ENCODE data around the gene OXNAD1.
"Not testable (repeated sequence)": the region's sequence is repeated elsewhere in the genome, so short reads cannot be mapped to it uniquely, and the experiment has no call there.

Gene OXNAD1

DNA sequence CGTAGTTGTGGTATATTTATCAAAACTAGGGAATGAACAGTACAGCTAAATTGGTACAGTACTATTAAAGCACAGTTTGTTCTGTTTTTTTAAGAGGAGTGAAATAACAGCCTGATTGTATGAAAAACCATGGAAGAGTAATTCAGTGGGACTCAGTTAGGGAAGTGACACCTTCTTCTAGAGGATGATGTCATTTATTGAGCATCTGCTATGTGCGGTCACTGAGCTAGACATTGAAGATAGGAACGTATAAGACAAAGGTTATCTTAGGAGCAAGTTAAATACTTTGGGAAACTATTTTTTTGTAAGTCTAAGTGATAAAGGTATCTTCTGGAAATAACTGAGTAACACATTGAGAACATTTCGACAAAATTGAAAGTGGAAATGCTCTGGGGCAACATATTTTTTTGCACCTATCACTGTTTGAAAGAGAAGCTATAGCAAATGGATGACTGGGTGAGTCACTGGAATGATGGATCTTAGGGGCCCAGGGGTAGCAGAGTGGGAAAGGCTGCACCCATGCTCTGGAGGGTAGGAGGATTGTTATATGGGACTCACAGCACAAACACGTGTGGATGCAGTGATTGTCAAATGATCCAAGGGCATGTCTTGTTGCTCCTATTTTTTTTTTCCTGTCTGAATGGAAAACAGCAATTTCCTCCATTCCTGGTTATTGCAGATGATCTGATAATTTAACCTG lies 43.0 kb downstream of the OXNAD1 start:
- no peak for DNase-seq

DNA sequence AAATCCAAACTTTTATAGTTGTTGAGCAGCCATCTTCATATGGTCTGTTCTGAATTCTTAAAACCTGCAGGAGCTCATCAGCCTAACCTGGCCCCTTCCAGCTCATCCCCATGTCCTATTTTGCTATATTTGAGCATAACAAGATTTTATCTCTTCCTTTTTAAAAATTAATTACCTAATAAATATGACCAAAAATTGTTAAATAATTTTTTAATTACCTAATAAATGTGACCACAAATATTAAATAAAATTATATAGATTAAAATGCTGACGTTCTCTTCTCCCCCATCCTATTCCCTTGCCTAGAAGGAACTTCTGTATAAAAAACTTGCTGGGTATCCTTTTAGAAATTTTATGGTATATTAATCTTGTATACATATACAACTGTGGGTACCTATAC lies 43.7 kb downstream of the OXNAD1 start:
- no peak for DNase-seq

DNA sequence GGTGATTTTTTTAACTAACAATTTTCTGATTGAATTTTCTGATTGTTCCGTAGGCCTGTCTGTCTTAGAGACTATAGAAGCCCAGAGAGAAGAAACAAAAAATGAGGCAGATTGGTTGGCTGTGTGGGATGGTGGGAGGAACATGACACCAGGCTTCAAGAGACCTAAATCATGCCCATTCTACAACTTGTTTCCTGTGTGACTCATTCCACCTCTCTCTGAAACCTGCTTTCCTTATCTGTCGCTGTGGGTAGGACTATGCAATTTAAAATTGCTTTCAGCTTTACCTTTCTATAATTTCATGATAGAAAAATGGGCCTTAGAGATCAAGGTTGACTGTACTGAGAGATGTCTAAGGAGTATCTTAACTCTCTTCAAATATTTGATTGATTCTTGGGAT lies 44.5 kb downstream of the OXNAD1 start:
- no peak for DNase-seq

DNA sequence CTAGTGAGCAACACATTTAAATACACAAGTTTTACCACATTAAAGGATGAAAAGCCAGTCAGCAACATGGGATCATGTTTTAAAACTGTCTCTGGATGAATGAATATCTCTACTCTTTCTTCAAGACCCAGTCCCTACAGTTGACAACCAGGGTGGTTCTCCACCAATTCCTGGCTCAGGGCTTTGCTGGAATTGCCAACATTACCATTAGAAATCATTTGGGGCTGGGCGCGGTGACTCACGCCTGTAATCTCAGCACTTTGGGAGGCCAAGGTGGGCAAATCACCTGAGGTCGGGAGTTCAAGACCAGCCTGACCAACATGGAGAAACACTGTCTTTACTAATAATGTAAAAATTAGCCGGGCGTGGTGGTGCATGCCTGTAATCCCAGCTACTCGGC lies 45.5 kb downstream of the OXNAD1 start:
- not testable (repeated sequence) for DNase-seq

DNA sequence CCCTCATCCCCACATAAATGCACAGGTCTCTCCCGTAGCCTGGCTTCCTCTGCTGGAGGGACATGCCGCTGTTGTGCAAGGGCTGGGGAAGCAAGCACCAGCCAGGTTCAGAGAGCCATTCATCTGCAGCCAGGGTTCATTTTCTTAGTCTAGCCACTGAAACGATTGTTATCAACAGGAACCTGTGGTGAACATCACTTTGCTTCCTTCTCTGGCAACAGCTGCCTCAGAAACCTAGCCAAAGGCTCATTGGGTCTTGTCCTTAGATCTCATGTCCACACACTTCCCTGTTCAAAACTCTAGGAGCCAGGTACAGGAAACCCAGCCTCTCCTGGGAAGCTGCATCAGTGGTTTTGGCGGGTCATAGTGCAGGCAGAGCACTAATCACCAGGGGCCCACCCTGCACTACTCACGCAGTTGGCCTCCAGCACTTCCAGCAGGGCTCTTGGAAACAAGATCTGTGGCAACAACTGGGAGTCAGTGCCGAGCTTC lies 47.0 kb downstream of the OXNAD1 start:
- no peak for DNase-seq

DNA sequence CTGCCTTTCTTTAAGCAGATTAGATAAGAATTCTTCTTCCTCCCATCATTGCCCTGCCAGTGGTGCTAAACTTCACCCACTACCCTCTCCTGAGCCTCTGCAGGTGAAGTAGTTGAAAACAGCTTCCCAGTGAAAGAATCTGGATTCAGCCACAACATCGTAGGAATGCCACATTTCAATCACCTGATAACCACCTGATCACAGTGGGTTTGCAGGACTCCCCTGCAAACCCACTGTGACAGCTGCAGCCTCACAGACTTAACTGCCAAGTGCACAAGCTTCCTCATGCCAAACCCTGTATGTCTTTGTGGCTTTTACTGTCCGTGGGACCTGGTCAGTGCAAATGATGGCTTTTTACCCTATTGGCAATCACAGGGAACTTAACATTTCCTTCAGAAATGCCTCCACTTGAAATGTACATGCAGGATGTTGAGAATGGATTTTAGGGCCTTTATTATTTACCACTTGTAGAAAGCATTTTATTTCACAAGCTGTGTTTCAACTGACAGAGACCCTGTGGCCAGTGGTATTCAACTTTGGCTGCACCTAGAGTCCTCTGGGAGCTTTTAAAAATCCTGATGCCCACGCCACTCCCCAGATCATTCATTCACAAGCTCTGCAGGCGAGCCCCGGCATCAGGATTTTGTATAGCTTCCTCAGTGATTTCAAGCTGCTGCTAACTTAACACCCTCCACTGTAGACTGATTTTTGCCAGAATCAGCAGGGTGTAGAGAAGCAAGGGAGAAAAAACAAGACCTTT lies 49.1 kb downstream of the OXNAD1 start:
- DNase-seq, result no peak

DNA sequence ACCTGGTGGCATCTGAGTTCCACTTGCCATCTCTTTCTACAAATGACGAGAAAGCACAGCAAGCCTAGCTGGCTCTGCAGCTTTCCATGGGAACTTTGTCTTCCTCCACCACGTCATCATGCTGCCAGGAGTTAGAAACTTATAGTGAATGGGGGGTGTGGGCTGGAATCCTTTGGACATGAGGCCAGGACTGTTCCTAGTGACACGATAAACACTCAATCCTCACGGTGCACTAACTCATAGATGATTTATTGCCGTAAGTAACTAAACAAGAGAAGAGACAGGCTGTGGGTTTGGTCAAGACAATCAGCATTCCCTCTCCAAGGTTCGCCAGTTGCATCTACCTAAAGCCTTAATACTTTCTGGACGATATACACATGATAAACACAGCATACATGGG lies 50.6 kb downstream of the OXNAD1 start:
- no peak for DNase-seq

DNA sequence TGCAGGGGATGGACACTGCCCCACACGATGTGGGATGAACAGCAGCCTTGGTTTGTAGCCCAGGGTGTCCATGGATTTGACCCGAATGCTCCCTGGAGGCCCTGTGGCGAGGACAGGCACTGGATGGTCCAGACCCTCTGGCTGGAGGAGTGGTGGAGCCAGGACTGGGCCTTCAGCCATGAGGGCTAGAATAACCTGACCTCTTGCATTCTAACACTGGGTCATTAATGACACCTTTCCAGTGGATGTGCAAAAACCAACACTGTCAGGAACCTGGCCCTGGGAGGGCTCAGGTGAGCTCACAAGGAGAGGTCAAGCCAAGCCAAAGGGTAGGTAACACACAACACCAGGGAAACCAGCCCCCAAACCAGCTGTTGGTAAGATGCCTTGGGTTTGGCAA lies 51.4 kb downstream of the OXNAD1 start:
- DNase-seq, result no peak

DNA sequence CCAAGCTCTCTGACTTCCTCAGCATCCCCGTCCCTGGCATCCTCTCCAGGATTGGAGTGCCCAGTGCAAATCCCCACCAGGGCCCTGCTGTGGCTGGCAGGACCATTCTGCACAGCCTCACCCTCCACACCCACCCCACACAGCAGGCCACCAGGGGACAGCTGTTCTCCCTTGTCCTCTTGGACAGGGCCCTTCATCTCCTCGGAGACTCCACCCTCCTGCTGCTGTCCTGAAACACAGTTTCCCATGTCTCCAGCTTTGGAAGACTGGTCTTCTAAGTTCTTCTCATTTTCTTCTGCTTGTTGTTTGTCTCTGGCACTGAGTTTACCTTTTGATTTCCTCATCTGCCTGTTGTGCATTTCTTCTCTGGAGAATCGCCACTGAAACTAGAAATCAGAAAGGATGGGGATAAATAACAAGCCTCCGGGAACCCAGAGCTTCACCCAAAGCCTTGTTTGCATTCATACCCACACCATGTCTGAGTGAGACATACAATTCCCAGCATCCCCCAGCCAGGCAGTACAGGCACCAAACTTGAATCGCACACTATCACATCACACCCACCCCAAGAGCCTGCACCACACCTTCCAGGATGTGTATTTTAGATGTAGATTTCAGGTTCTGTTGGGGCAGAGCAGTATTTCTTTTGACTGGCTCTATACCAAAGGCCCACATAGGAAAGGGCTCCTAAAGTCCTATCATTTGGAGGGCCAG lies 52.0 kb downstream of the OXNAD1 start:
- DNase-seq, result no peak

DNA sequence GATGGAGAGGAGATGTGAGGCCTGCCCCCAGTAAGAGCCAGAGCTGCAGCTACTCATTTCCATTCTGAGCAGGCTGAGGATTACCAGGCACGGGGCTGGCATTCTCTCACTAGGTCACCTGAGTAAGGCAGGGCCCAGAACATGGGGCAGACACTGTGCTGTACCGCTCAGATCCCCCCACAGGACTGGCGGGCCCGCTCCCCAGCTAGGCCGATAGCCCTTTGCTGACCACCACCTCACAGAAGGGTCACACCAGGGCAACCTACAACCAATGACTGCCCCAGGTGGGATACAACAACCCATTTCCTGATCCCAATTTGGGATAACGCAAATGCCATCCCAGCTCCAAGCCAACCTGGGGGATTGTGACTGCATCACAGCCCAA lies 52.5 kb downstream of the OXNAD1 start:
- no peak for DNase-seq

DNA sequence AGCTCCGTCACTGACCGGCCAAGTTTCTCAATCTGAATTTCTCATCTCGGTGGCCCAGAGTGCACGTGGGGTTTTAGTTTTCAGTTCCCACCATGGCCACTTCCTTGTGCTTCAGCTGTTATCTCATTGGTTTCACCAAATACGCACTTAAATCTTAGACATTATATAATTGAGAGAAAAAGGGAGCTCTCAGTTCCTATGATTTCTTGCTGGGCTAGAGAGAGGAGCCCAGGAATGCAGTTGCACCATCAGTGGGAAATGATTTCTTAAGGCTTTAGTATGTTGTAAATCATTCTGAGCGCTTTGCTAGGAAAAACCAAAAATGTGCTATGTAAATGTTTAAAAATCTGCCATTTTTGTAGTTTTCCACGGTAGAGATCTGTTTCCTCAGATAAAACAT lies 53.2 kb downstream of the OXNAD1 start:
- no peak for DNase-seq

DNA sequence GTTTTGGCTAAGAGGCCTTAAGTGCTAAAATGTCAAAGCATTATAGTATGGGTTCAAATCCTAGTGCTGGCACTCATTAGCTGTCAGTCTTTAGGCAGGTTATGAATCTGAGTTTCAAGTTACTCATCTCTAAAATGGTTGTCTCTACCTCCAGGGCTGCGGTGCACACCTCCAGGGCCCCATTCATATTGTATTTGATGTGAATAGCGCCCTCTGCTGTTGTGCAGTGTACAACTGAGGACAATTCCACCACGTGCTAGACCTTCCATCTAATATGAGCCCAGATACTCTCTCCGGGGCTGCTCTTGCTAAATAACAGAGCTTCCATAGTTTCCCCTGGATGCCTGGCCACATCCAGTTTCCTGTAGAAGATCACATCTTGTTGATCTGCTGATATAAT lies 54.3 kb downstream of the OXNAD1 start:
- peak; percentile 66 for DNase-seq

DNA sequence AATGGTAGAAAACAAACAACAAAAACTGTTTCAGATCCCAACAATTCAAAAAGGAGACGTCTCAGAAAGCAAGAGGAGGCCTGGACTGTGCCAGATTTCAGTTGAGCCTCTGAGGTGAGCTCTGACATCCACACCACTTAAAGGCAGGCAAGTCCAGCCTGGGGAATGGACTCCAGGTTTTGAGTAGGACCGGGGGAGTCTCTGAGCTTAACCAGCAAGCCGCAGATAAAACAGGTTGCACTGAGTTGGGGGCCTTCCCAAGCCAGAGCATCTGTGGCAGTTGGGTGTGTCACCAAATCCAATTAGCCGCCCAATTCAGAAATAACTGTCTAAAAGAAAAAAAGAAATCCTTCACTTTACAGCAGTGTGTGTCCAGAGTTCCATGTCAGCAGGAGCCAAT lies 54.7 kb downstream of the OXNAD1 start:
- no peak for DNase-seq

DNA sequence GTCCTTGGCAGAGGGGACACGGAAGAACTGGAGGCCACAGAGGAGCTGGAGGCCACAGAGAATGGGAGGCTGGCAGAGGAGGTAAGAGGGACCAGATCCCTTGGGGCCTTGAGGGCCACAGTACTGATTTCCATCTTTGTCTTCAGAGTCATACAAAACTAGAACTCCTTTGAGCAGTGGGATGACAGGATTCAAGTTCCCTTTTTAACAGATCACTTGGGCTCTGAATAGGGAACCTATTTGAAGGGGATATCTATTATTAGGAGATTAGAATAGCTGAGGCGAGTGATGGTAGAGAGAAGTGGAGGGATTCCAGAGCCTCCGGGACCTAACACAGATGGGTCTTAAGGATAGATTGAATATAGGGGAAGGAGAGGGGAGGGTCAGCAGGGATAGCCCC lies 55.7 kb downstream of the OXNAD1 start:
- no peak for DNase-seq

DNA sequence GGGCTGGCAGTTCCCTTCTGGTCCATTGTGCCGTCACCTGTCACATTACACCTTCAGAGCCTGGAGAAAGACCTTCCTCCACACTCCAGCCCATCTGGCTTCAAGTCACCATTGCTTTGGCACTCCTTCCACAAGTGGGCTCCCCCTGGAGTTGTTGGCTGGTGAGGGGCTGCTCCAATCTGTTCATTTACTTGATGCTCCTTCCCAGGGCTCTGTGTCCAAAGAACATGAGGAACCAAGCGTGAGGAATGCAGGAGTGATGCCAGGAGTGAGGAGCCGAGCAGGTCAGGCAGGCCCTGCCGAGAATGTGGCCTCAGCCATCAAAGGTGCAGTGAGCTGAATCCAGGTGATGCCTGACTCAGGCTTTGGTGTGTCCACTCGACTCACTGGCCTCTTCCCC lies 57.2 kb downstream of the OXNAD1 start:
- DNase-seq, result no peak

DNA sequence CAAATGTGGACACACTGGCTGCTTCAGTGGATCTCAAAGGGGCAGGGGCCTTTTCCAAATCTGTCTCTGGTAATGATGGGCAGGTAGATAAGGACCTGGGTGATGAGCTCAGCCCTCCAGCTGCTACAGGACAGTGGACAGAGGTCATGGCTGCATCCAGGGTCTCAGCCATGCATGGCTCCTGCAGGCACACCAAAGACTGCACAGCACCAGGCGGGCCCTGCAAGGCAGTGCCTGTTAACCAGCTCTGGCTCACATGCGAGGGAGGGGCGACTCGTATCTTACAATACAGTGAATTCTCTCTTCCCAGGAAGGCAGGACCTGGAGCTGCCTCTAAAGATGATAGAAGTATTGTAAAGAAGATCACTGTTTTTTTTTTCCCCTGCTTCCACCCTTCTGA lies 58.7 kb downstream of the OXNAD1 start:
- DNase-seq, result no peak

DNA sequence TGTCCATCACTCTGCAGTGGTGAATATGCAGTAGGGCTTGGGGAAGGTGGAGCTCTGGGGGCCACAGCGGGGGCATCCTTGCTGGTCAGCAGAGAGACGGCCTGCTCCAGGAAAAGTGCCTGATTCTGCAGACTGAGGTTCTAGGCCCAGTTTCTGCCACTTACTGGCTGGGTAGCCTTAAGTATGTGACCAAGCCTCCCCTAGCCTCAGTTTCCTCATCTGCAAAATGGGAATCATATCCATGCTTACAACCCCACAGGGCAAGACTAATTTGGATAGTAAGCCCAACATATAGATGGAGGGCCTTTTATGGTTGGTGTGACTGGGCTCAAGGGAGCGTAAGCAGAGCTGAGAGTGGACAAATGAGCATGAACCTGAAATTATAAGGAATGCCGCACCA lies 60.8 kb downstream of the OXNAD1 start:
- no peak for DNase-seq

DNA sequence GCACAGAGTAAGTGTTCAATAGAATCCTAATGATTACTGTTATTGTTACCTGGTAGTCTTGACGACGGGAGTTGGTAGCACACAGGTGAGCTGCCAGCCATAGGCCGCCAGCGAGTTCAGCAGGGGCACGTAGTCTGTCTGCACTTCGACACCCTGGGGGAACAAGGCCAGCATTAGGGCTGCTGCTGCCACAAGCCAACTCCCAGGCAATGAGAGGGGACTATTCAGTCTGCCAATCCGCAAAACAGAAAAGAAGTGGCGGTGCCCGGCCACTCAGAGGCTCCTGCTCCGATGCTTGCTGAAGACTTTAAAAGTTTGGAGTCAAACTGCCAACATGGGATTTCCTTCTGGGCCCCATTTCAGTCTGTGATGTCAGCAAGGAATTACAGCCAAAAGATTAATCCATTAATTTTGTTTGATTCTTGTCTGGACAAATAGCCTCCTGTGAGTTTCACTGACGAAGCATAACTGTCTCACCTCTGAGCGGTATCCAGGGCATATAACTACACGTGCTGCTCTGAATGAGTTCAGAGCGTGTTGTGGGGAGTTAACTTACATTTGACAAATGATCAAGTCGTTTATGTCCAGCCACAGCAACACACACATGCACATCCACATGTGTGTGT lies 61.8 kb downstream of the OXNAD1 start:
- DNase-seq, result no peak

DNA sequence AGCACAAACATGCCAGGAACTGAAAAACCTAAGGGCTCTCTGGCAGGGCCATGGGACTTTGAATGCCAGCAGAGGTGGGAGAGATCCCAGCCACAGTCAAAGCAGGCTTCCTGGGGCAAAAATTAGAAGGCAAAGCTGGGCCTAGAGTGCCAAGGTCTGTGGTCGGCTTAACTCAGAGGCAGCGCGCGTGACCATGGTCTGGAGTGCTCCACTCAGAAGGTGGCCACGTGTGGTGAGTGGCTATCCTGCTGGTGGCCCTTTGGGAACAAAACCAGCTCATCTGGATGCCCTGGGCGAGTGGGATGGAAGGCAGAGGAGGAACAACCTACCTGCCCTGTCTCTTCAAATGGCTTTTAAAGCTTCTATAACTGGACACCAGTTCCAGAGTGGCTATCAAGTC lies 63.1 kb downstream of the OXNAD1 start:
- DNase-seq, result no peak

DNA sequence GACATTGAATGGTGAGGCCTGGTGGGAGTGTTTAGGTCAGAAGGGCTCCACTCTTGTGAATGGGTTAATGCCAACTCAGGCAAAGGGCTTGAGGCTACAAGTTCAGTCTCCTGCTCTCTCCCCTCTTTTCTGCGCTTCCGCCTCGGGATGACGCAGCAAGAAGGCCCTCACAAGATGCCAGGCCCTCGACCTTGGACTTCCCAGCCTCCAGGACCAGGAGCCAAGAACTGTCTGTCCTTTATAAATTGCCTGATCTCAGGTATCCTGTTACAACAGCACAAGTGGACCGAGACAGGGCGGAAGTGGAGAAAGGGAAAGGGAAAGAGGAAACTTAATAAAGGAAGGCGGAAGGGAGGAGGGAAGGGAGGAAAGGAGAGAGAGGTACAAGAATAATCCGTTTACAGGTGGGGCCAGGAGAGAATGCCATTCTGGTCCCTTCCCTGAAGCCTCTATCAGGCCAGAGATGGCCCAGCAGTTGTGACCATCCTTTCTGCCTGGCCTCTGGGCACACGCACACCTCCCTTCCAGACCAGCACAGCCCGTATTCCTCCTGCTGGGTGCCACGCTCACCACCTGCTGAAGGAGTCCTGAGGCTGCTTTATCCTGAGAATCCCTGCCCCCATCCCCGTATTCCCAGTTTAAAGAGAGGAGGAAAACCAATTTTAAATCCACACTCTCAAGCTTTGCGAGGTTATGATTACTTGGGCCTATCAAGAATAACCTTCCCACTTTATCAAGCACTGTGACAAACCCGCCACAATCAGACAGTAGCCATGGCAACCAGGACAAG lies 64.2 kb downstream of the OXNAD1 start:
- no peak for DNase-seq

DNA sequence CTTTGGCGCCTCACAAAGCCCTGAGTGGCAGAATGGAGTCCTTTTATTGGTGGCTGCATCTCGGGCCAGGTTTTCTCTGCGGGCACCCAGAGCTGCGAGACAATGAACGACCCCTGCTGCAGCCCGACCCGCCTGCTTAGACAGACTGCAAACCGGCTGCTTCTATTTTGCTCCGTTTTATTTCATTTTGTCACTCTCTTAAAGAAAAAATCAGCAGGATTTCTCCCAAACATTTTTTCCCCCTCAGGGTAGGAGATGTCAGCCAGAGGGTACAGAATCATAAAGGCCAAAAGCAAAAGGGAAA lies 64.8 kb downstream of the OXNAD1 start:
- no peak for DNase-seq

DNA sequence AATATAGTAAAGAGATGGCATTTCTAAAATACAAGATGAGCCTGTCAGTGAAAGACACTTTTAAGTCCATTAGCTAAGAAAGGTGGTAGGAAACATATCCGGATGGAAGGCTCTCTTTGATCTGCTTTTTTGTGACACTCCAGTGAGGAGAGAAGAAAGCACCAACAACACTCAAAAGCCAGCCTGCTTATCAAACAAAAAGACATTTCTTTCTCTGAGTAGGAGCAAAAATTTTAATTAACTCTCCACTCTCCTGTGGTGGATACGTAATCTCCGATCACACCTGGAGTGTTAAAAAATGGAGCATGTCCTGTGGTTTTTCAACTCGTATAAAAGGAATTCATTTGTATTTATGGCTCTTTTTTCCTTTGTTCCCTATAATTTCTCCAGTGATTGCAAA lies 65.3 kb downstream of the OXNAD1 start:
- DNase-seq, result no peak

DNA sequence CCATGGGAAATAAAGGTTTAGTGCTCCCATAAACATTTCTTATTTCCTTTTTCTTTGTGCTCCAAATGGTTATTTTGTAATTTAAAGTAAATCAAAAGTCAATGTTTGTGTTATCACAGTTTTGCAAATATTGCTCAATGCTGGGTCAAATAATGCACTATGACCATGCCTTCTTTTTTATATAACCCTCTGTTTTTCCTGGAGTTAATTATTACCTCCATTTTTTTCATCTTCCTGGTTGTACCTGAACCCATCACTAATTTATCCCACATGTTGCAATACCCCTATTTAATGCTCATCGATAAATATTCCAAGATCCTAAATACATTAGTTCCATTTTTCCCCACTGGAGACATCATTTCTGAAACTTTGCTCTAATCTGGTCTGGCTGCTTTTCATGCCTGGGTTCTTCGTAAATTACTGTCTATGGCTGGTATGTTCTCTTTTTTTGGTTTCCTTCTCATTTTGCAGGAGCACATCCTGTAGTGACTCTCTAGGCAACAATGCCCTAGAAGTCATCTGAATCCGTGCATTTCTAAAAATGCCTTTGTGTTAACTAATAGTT lies 66.4 kb downstream of the OXNAD1 start:
- no peak for DNase-seq

All from 8988T (cell line).